Suppressor macrophage treated with lipopolysaccharide for 4 hours (primary cell): ENCODE results near the gene UBE2G1.

Experiments
- DNase-seq: peaks from one replicate; pipeline ENCODE4 v3.0.0-alpha.2; 2020

Gene UBE2G1

DNA sequence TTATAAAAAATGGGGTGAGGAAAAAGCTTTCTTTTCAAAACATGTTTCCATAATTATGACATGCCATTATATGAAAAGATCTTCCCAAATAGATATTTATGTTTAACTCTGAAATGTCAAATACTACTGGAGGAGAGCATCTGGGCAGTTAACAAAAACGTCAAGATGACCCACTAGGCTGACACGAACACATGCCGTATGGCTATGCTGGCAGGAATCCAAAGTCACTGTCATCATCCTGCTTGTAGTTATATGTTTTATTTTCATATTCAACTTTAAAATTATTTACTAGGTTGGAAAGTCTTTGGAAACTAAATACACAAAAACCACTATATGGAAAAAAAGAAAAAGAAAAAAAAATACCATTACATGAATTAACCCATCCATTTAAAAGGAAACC is 130.0 kb downstream of the UBE2G1 start:
- DNase-seq: no peak

DNA sequence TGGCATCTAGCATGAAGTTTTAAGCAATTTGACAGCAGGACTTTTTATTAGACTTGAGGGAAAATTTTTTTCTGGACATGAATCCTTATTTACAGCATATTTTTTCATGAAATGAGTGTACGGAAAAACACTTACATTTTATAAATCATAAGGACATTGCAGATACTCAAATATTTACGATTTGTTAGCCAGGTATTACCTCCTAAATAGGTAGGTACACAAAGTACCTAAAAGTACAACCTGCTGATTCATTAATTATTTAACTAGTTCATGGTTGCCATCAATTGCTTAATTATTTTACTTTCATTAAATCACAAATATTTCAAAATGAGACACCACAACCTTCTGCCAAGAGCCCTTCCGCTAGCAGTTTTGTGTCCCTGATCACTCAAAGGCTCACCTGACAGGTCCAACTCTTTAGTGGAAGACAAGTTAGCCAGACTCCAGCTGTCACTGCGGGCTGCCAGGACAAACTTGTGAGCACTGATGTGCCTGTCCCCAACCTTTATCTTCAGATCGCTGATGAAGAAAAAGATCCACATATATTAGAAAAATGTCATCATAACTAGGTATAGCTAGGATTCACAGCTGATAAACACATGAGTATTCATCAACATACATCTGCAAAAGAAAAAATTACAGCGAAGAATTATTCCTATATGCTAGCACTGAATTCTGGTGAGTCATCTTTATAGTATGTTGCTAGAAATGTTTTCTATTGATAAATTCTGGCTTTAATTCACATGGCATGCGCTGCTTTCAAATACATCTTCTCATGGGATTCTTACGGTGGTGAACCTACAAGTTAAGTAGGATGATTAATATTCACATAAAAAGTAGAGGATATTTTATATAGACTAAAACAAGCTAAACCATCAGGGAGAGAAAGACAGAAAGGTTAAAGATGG is 130.8 kb downstream of the UBE2G1 start:
- no peak for DNase-seq

DNA sequence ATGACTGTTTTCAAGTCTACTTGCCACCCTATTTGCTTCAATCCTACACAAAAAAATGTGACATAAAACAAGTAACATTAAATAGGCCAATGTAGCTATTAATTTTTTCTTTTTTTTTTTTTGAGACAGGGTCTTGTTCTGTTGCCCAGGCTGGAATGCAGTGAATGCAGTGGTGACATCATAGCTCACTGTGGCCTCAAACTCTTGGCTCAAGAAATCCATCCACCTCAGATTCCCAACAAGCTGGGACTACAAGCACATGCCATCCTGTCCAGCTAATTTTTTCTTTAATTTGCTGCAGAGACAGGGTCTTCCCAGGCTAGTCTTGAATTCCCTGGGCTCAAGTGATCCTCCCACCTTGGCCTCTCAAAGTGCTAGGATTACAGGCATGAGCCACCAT is 132.1 kb downstream of the UBE2G1 start:
- DNase-seq: no peak

DNA sequence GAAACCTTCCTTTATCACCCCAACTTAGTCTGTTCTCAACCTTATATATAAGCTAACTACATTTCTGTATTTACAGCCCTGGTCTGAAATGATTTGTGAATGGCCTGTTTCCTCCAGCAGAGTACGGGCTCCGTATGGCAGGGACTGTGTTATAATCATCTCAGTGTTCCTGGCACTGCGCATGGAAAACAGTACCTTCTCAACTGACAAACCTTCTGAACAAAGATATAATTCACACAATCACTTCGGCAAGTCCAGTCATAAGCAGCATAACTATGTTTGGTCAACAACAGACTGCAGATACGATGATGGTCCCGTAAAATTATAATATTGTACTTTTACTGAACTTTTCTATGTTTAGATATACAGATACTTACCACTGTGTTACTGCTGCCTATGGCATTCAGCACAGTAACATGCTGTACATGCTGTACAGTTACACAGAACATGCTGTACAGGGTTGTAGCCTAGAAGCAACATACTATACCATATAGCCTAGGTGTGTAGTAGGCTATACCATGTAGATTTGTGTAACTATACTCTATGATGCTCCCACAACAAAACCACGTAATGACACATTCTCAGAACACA is 132.7 kb downstream of the UBE2G1 start:
- DNase-seq: no peak

DNA sequence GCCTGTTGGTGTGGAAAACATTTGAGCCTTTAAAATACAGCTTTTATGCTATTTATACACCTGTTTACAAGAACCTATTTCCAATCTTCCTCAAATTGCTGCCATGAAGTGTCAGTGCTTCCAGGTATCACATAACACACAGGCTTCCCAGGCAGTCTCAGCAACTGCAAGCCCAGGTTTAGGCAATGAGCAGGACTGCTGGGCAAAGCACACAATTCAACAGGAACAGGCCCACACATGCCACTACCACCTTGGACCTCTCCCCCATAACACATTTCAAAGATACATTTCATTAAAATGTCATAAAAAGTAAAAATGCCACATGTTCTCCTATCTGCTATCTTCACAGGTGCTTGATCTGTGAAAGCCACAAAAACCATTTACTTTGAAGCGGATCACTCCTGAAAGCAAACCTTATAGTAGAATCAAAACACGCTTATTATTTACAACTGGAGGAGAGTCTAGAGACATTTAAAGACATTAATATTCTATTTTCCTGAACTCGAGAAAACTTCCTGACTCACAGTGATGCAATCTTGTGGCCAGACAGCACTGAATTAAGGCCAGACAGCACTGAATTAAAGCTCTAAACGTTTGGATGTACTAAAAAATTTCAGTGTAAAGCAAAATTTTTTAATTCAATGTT is 134.2 kb downstream of the UBE2G1 start:
- DNase-seq: no peak

DNA sequence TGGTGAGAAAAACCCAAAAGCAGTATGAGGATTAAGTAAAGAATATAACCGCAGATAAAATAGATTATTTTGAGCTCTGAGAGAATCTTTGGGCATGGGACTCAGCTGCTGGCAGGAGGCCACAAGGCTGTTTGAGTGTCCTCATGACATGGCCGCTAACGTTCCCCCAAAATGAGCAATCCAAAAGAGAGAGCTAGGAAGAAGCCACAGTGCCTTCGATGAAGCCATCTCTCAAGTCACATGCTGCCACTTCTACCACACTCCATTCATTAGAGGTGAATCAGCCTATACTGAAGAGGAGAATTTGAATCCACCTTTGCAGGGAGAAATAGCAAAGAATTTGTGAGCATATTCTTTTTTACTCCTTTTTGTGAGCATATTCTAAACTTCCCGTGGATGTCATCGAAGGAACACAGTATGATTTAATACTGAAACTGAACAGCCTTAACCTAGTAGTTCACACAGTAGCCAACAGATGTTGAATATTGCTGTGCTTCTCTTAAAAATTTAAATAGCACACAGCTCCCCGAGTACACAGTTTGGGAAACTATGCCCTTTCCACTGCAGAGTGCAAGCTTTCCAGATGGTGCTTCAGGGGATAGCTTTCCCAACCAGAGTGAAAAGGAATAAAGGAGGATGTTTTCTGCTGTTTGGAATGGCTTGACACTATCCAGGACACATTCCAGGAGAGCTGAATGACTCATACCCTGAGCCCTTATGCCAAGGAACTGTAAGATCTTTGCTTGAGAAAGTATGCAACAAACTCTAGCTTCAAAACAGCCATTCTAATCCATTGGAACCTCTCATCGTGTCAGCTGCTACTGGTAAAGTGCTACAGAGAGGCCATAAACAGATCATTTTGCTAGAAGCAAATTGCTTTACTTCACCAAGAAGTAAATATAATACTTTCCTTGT is 136.6 kb downstream of the UBE2G1 start:
- DNase-seq: no peak

DNA sequence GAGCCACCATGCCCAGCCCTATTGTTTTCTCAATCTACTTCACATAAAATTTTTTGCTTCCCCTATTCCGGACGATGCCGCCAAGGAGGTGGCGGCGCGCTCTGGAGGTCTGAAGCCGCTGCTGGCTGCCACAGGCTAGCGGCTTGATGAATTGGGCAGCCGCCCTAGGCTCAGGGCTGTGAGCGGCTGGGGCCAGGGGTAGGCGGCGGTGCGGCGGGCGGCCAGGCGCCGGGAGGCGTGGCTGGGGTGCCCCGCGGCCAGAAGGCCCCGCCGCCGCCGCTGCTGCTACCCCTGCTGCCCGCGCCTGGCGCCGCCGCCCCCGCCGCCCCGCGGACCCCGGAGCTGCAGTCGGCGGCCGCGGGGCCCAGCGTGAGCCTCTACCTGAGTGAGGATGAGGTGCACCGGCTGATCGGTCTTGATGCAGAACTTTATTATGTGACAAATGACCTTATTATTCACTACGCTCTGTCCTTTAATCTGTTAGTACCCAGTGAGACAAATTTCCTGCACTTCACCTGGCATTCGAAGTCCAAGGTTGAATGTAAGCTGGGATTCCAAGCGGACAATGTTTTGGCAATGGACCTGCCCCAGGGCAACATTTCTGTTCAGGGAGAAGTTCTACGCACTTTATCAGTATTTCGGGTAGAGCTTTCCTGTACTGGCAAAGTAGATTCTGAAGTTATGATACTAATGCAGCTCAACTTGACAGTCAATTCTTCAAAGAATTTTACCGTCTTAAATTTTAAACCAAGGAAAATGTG is 144.4 kb downstream of the UBE2G1 start:
- no peak for DNase-seq

DNA sequence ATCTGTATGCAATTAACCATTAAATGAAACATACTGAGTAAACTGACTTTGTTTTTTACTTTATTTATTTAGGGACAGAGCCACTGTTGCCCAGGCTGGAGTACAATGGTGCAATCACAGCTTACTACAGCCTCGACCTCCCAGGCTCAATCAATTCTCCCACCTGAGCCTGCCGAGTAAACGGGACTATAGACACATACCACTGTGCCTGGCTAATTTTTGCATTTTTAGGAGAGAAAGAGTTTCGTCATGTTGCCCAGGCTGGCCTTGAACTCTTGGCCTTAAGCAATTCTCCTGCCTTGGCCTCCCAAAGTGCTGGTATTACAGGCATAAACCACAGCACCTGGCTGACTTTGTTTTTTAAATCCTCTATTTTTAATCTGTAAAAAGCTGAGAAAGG is 145.3 kb downstream of the UBE2G1 start:
- no peak for DNase-seq

DNA sequence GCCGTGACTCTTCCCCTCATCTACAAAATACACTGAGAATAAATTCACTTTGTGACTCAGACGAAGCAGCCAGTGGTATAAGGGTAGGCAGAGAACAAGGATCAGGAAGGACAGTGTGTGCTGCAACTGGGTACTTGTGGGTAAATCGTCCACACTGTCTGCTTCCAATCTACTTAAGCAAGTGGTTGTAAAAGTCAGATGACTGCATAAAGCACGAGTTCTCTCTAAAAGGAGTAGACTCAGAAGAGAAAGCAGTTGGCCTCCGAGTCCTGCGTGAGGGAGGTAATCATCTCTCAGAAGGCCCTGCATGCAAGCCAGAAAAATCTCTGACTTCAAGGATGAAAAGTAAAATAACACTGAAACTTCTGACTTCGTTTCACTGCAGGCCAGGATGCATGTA is 145.8 kb downstream of the UBE2G1 start:
- no peak for DNase-seq
